NCI-H748 (cell line): Measurements from ENCODE around the gene SLC20A1.
"Not testable (repeated sequence)": the region's sequence is repeated elsewhere in the genome, so short reads cannot be mapped to it uniquely, and the experiment has no call there.

Source experiments
- DNase-seq: peaks from one replicate; lab custom pipeline; 2025; ENCODE audit not compliant: unreplicated experiment; lab: John Stamatoyannopoulos, UW

Gene SLC20A1

GRCh38 chr2:112646102-112646719 lies 472 bp downstream of the SLC20A1 start:
- peak; percentile 70 for DNase-seq

GRCh38 chr2:112646791-112647689 lies 1.3 kb downstream of the SLC20A1 start:
- peak; percentile 54 for DNase-seq

GRCh38 chr2:112648081-112648480 lies 2.3 kb downstream of the SLC20A1 start:
- no peak for DNase-seq

- no peak for DNase-seq
Observed at GRCh38 chr2:112656679-112657078, 10.9 kb downstream of the SLC20A1 start.

DNA sequence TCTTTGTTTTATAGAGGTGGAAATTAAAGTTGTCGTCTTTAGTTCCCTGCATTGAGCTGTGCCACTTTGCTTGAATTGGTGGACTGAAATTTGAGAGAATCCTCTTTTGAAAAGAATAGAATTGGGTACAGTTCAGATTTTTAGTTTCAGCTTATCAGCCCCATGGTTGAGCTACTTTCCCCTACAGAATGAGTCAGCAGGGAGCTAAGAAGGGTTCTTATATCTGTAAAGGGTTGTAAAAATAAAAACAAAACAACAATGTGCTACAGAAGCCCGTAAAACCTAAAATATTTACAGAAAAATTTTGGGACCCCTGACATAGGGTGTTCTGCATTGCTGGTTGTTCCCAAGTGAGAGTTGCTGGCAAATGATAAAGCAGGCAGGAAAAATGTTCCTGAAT lies 12.6 kb downstream of the SLC20A1 start:
- no peak for DNase-seq

DNA sequence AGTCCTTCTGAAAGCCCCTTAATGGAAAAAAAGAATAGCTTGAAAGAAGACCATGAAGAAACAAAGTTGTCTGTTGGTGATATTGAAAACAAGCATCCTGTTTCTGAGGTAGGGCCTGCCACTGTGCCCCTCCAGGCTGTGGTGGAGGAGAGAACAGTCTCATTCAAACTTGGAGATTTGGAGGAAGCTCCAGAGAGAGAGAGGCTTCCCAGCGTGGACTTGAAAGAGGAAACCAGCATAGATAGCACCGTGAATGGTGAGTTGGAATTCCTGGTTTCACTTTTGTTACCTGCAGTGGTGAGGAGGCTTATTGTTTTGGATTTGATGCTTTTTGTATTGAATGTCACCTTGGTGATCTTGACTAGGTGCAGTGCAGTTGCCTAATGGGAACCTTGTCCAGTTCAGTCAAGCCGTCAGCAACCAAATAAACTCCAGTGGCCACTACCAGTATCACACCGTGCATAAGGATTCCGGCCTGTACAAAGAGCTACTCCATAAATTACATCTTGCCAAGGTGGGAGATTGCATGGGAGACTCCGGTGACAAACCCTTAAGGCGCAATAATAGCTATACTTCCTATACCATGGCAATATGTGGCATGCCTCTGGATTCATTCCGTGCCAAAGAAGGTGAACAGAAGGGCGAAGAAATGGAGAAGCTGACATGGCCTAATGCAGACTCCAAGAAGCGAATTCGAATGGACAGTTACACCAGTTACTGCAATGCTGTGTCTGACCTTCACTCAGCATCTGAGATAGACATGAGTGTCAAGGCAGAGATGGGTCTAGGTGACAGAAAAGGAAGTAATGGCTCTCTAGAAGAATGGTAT lies 13.3 kb downstream of the SLC20A1 start:
- no peak for DNase-seq

GRCh38 chr2:112660138-112660537 lies 14.4 kb downstream of the SLC20A1 start:
- no peak for DNase-seq

GRCh38 chr2:112661656-112662305 lies 16.0 kb downstream of the SLC20A1 start:
- no peak for DNase-seq

GRCh38 chr2:112662704-112663103 lies 17.0 kb downstream of the SLC20A1 start:
- DNase-seq: no peak

GRCh38 chr2:112664689-112665088 lies 18.9 kb downstream of the SLC20A1 start:
- DNase-seq: no peak

- no peak for DNase-seq
Observed at GRCh38 chr2:112665113-112665780, 19.5 kb downstream of the SLC20A1 start.

DNA sequence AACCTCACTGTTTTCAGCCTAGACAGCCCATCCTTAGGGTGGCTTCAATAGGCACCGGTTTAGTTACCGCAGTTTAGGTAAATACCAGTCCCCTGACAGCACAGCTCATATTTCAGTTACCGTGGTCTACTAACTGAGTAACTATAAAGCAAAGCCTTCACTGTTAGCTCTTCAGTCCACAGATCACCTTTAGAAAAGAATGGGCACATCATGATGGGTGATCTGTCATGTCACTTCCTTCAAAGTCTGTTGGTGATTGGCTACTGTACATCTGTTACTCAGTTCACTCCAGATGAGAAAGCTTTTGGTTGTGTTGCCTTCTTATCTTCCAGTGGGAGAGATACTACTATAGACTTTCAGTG lies 21.0 kb downstream of the SLC20A1 start:
- DNase-seq: no peak

GRCh38 chr2:112667540-112667939 lies 21.8 kb downstream of the SLC20A1 start:
- DNase-seq: not testable (repeated sequence)

DNA sequence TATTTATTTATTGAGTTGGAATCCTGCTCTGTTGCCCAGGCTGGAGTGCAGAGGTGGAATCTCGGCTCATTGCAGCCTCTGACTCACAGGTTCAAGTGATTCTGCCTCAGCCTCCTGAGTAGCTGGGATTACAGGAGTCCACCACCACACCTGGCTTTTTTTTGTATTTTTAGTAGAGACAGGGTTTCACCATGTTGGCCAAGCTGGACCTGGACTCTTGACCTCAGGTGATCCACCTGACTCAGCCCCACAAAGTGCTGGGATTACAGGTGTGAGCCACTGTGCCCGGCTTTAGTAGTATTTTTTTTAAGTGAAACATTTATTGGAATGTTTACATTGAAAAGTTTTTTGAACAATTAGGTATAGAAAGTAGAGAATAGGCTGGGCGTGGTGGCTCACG lies 23.9 kb downstream of the SLC20A1 start:
- DNase-seq: no peak

DNA sequence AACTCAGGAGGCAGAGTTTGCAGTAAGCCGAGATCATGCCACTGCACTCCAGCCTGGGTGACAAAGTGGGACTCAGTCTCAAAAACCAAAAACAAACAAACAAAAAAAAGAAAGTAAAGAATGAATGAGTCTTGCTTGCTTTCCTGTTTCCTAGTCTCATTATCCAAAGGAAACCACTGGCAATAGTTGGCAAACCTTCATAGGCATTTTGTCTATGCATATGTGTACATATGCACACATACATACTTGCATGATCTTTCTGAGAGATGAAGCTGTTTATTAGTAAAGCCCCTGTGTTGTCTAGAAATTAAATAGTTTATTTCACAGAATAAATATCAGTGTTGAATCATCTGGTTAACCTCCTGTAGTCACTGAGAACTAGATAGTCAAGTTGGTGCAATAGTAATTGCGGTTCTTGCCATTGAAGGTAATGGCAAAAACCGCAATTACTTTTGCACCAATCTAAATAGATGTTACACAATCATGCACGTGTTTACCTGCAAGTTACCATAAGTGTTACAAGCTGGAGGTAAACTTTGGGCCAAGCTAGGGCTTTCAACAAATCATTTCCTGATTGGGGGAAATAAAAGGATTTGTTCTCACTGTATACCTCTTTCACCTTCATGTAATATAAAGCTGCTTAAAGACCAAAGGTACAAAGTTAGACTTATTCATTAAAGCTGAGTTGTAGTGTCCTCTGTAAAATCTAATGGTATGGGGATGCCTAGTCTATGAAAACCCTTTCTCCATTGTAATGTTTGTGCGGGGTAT lies 24.7 kb downstream of the SLC20A1 start:
- no peak for DNase-seq

DNA sequence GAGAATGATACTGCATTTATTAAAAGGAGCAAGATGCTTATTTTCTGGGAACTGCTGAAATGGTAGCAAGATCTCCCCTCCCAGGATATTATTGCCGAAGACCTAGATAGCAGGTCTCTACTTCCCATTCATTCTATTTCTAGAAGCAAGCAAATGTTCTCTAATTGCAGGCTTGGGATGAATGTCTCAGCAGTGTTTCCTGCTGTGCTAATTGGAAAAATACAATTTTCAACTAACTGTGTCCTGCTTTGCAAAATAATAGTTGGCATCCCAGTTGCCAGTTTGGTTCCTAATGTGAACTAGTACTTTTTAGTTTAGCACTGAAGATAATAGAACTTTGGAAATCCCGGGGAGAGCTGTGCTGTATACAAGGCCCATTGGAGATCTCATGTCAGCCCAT lies 26.1 kb downstream of the SLC20A1 start:
- DNase-seq: peak; percentile 58

DNA sequence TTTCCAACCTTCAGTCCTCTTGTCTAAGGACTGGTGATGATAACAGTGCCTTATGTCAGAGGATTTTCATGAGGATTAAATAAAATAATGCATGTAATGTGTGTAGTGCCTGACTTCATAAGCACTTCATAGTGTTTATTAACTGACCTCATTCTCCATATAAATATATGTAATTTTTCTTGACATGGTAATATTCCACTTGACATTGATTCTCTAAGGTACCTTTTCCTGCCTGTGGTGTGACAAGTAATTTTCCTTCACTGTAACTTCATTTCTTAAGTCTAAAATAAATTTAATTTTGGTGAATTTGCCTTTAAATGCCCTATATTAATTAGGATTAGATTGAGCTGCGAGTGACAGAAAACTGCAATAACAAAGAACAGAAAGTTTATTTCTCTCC lies 27.3 kb downstream of the SLC20A1 start:
- no peak for DNase-seq

DNA sequence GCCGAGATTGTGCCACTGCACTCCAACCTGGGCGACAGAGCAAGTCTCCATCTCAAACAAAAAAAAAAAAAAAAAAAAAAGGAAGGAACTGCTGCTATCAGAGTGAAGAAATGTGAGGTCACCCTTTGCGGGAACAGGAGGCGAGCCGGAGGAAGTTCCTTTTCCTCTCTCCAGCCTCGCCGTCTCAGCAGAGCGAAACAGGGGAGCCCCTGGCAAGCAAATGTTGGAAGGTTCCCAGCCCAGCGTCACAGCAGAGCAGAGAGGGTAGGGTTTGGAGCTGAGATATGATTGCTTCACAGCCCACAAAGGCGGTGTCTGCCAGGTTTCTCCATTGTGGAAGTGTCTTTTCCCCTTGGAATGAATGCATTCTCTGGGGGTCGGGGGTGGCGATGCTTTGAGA lies 28.5 kb downstream of the SLC20A1 start:
- no peak for DNase-seq

- DNase-seq: no peak
Observed at GRCh38 chr2:112679484-112679883, 33.7 kb downstream of the SLC20A1 start.

- no peak for DNase-seq
Observed at GRCh38 chr2:112680666-112681101, 34.9 kb downstream of the SLC20A1 start.
